HG02571 (cell line): ENCODE results near the gene FAM3C.
"Not testable (repeated sequence)": the region's sequence is repeated elsewhere in the genome, so short reads cannot be mapped to it uniquely, and the experiment has no call there.

Experiments used
- ATAC-seq: cut with Tn5 transposase; IDR thresholded peaks from one replicate; pipeline ENCODE4 v1.9.1; 2021; ENCODE audit warnings: mild to moderate bottlenecking, moderate library complexity; ENCODE audit not compliant: unreplicated experiment

Gene FAM3C

GRCh38 chr7:121334376-121334775, 61.7 kb downstream of the FAM3C start:
- no peak for ATAC-seq

GRCh38 chr7:121331574-121331973, 64.5 kb downstream of the FAM3C start:
- ATAC-seq: no peak

GRCh38 chr7:121331048-121331447, 65.1 kb downstream of the FAM3C start:
- no peak for ATAC-seq

GRCh38 chr7:121330053-121330833, 65.9 kb downstream of the FAM3C start:
- ATAC-seq: peak; percentile 36

DNA sequence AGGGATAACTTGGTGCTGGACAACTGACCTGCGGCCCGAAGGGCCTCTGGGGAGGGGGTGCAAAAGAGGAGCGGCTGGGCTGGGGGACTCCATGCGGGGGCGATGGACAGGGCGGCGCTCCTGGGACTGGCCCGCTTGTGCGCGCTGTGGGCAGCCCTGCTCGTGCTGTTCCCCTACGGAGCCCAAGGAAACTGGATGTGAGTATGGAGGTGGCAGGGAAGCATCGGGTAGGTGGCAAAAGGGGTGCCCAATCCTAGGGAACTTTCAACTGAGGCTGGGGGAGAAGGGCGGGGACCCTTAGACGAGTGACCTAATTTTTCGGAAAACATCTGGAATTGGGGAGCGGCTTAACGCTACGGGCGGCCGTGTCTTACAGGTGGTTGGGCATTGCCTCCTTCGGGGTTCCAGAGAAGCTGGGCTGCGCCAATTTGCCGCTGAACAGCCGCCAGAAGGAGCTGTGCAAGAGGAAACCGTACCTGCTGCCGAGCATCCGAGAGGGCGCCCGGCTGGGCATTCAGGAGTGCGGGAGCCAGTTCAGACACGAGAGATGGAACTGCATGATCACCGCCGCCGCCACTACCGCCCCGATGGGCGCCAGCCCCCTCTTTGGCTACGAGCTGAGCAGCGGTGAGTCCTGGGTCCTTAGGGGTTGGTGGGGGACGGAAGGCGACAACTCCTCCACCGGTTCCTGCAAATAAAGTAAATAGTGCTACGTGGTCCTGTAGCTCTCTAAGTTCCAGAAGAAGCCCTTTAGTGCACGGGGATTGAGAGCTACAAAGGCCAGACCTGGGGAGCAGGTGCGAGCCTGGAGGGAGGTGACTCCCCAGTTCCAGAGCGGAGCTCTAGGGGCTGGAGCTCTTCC, 66.7 kb downstream of the FAM3C start:
- ATAC-seq: peak; percentile 51

DNA sequence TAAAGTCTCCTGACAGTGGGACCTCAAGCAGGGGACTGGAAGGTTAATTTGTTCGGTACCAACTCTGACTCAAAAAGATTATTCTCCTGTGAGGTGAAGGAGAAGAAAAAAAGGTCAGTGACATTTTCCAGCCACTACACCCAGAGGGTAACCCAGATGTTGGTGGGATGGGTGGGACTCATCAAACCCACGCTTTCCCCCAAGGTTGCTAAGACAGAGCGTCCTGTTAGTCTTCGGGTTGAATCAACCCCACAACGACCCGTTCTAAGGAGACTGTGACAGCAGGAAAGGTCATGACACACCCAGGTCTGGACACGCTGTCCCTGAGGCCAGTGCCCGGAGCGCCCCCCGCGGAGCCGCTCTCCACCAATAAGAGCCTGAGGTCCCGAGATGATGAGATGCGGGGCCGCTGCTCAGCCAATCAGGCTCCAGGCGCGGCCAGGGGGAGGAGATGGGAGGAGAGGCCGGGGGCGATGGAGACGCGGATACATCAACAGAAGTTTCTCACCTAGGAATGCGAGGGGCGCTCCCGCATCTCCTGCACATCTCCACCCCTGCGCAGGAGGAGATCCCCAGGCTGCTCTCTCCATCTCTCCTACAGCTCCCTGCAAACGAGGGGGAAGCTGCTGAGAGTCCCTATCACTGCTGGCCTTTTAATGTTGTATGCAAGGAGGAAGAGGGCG, 67.5 kb downstream of the FAM3C start, which contains the start of gene WNT16:
TSS of gene WNT16 (plus strand) at position 493 of the 683 bp plus-strand sequence. CDS start 293 bp downstream, outside the sequence.
- no peak for ATAC-seq

DNA sequence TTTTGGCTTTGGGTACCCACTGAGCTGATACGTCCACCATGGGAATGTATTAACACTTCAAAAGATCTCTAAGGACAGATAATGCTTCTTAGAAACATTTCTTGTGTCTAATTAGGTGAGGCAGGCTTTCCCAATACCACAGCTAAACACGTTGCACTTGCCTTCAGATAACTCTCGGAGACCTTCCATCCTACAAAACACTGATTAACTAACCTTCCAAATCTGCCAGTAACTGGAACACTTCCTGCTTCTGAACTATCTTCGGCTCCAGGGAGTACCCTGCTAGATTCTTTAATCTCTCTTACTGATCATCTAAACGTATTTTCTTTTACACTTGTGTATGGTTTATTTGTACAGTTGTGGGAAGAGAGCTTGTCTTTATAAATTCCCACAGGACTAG, 68.4 kb downstream of the FAM3C start:
- ATAC-seq: no peak

- no peak for ATAC-seq
Observed at GRCh38 chr7:121323515-121324302, 72.4 kb downstream of the FAM3C start.

- no peak for ATAC-seq
Observed at GRCh38 chr7:121322460-121322859, 73.6 kb downstream of the FAM3C start.

DNA sequence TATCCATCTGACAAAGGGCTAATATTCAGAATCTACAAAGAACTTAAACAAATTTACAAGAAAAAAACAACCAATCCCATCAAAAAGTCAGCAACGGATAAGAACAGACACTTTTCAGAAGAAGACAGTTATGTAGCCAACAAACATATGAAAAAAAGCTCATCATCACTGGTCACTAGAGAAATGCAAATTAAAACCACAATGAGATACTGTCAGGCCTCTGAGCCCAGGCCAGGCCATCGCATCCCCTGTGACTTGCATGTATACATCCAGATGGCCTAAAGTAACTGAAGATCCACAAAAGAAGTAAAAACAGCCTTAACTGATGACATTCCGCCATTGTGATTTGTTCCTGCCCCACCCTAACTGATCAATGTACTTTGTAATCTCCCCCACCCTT, 80.9 kb downstream of the FAM3C start:
- not testable (repeated sequence) for ATAC-seq

GRCh38 chr7:121313793-121314676, 82.1 kb downstream of the FAM3C start:
- peak; percentile 89 for ATAC-seq

- no peak for ATAC-seq
Observed at GRCh38 chr7:121313220-121313792, 82.8 kb downstream of the FAM3C start.

DNA sequence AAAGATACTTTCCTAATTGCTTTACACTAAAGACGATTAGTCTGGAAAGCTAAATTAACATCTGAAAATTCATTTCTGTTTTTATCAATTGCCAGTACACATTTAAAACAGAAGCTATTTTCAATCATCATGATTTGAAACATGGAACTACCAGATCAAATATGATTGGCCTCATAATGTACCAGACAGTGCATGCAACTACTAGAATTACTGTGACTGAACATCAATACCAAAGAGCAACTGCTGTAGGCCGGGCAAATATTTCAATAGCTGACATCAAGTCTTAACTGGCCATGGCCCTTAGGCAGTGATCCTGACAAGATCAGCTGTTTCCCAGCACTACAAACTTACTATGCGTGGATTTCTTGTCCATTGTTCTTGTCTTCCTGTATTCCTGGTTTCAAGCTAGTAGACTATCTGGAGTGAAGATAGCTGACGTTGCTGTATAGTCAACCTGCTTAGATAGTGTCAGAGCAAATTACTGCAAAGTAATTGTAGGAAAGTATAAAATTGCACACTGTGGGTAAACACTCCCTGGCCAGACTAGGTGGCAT, 89.0 kb downstream of the FAM3C start:
- ATAC-seq: no peak

GRCh38 chr7:121306565-121306964, 89.5 kb downstream of the FAM3C start:
- no peak for ATAC-seq

GRCh38 chr7:121305109-121305508, 91.0 kb downstream of the FAM3C start:
- ATAC-seq: no peak

- no peak for ATAC-seq
Observed at GRCh38 chr7:121304102-121304658, 91.9 kb downstream of the FAM3C start.

GRCh38 chr7:121303422-121304101, 92.5 kb downstream of the FAM3C start:
- no peak for ATAC-seq

- ATAC-seq: peak; percentile 89
Observed at GRCh38 chr7:121302214-121302745, 93.8 kb downstream of the FAM3C start.
